Measurements from ENCODE around the gene MRPS27. TPM values are rescaled to one million over a fixed set of nuclear protein-coding genes. Genes with fewer than 3 reads are reported as not detected.
A peak's percentile ranks its signal among the peaks of the same experiment; 100 is the strongest.

Gene MRPS27
- total RNA-seq, 3 donors from 2014 or later, result 83.4 to 107 (median 88.1) TPM

GRCh38 chr5:72271702-72272101 is 48.3 kb downstream of the MRPS27 start:
- ATAC-seq, result no peak
- H3K9me3 Mint-ChIP-seq, result no peaks in the 10 kb centered on the region
- H3K27me3 Mint-ChIP-seq (ENCODE audit: low read depth), result no peaks in the 10 kb centered on the region
- peaks cover 2% of the 10 kb centered on the region for H3K4me1 Mint-ChIP-seq (ENCODE audit: low read depth)
- H3K36me3 Mint-ChIP-seq (ENCODE audit: insufficient read depth), result peaks cover 22% of the 10 kb centered on the region
- no peak for DNase-seq
- no peak overlapping the region for H3K4me3 Mint-ChIP-seq

GRCh38 chr5:72270037-72270436 is 50.0 kb downstream of the MRPS27 start:
- no peaks in the 10 kb centered on the region for H3K27me3 Mint-ChIP-seq (ENCODE audit: low read depth)
- no peaks in the 10 kb centered on the region for H3K9me3 Mint-ChIP-seq
- no peak for DNase-seq
- no peak overlapping the region for H3K4me3 Mint-ChIP-seq
- H3K36me3 Mint-ChIP-seq (ENCODE audit: insufficient read depth), result peaks cover 14% of the 10 kb centered on the region
- no peak for ATAC-seq
- H3K4me1 Mint-ChIP-seq (ENCODE audit: low read depth), result peaks cover 2% of the 10 kb centered on the region

GRCh38 chr5:72269411-72269780 is 50.6 kb downstream of the MRPS27 start:
- H3K36me3 Mint-ChIP-seq (ENCODE audit: insufficient read depth), result peaks cover 13% of the 10 kb centered on the region
- peaks cover 2% of the 10 kb centered on the region for H3K4me1 Mint-ChIP-seq (ENCODE audit: low read depth)
- no peak for DNase-seq
- no peak for ATAC-seq
- H3K9me3 Mint-ChIP-seq, result no peaks in the 10 kb centered on the region
- H3K4me3 Mint-ChIP-seq, result no peak overlapping the region
- no peaks in the 10 kb centered on the region for H3K27me3 Mint-ChIP-seq (ENCODE audit: low read depth)

GRCh38 chr5:72268753-72269410 is 51.2 kb downstream of the MRPS27 start:
- Mint-ChIP-seq H3K4me3 (no peak overlapping the region), H3K4me1 (ENCODE audit: low read depth) (peaks cover 2% of the 10 kb centered on the region), H3K9me3 (no peaks in the 10 kb centered on the region), H3K36me3 (ENCODE audit: insufficient read depth) (peaks cover 18% of the 10 kb centered on the region), H3K27me3 (ENCODE audit: low read depth) (no peaks in the 10 kb centered on the region)
- ATAC-seq (no peak), DNase-seq (peak; percentile 39)

- no peaks in the 10 kb centered on the region for H3K9me3 Mint-ChIP-seq
- peaks cover 23% of the 10 kb centered on the region for H3K36me3 Mint-ChIP-seq (ENCODE audit: insufficient read depth)
- no peak overlapping the region for H3K4me3 Mint-ChIP-seq
- ATAC-seq (no peak), DNase-seq (no peak)
- no peaks in the 10 kb centered on the region for H3K27me3 Mint-ChIP-seq (ENCODE audit: low read depth)
- peaks cover 4% of the 10 kb centered on the region for H3K4me1 Mint-ChIP-seq (ENCODE audit: low read depth)
Observed at GRCh38 chr5:72268260-72268659, 51.8 kb downstream of the MRPS27 start.

- DNase-seq (no peak), ATAC-seq (no peak)
- H3K9me3 Mint-ChIP-seq, result no peaks in the 10 kb centered on the region
- H3K36me3 Mint-ChIP-seq (ENCODE audit: insufficient read depth), result peaks cover 25% of the 10 kb centered on the region
- no peaks in the 10 kb centered on the region for H3K27me3 Mint-ChIP-seq (ENCODE audit: low read depth)
- peaks cover 4% of the 10 kb centered on the region for H3K4me1 Mint-ChIP-seq (ENCODE audit: low read depth)
- no peak overlapping the region for H3K4me3 Mint-ChIP-seq
Observed at GRCh38 chr5:72267685-72268084, 52.4 kb downstream of the MRPS27 start.

- no peaks in the 10 kb centered on the region for H3K27me3 Mint-ChIP-seq (ENCODE audit: low read depth)
- no peak for DNase-seq
- peaks cover 25% of the 10 kb centered on the region for H3K36me3 Mint-ChIP-seq (ENCODE audit: insufficient read depth)
- H3K4me1 Mint-ChIP-seq (ENCODE audit: low read depth), result peaks cover 4% of the 10 kb centered on the region
- no peak overlapping the region for H3K4me3 Mint-ChIP-seq
- no peaks in the 10 kb centered on the region for H3K9me3 Mint-ChIP-seq
- no peak for ATAC-seq
Observed at GRCh38 chr5:72266862-72267261, 53.2 kb downstream of the MRPS27 start.

- H3K36me3 Mint-ChIP-seq (ENCODE audit: insufficient read depth), result peaks cover 30% of the 10 kb centered on the region
- DNase-seq (no peak), ATAC-seq (no peak)
- no peak overlapping the region for H3K4me3 Mint-ChIP-seq
- H3K4me1 Mint-ChIP-seq (ENCODE audit: low read depth), result peaks cover 4% of the 10 kb centered on the region
- no peaks in the 10 kb centered on the region for H3K9me3 Mint-ChIP-seq
- no peaks in the 10 kb centered on the region for H3K27me3 Mint-ChIP-seq (ENCODE audit: low read depth)
Observed at GRCh38 chr5:72265032-72265877, 54.8 kb downstream of the MRPS27 start.

- Mint-ChIP-seq H3K4me3 (no peak overlapping the region), H3K27me3 (ENCODE audit: low read depth) (no peaks in the 10 kb centered on the region), H3K36me3 (ENCODE audit: insufficient read depth) (peaks cover 23% of the 10 kb centered on the region), H3K4me1 (ENCODE audit: low read depth) (peaks cover 3% of the 10 kb centered on the region), H3K9me3 (no peaks in the 10 kb centered on the region)
- ATAC-seq (peak; percentile 18 to 30), DNase-seq (no peak)
Observed at GRCh38 chr5:72256536-72256935, 63.5 kb downstream of the MRPS27 start.

- Mint-ChIP-seq H3K4me1 (ENCODE audit: low read depth) (peaks cover 3% of the 10 kb centered on the region), H3K36me3 (ENCODE audit: insufficient read depth) (peaks cover 20% of the 10 kb centered on the region), H3K4me3 (no peak overlapping the region), H3K27me3 (ENCODE audit: low read depth) (no peaks in the 10 kb centered on the region), H3K9me3 (no peaks in the 10 kb centered on the region)
- DNase-seq, result no peak
- no peak for ATAC-seq
Observed at GRCh38 chr5:72255670-72256069, 64.4 kb downstream of the MRPS27 start.

- H3K9me3 Mint-ChIP-seq, result no peaks in the 10 kb centered on the region
- peaks cover 19% of the 10 kb centered on the region for H3K36me3 Mint-ChIP-seq (ENCODE audit: insufficient read depth)
- DNase-seq (no peak), ATAC-seq (no peak)
- no peaks in the 10 kb centered on the region for H3K27me3 Mint-ChIP-seq (ENCODE audit: low read depth)
- H3K4me1 Mint-ChIP-seq (ENCODE audit: low read depth), result peaks cover 3% of the 10 kb centered on the region
- no peak overlapping the region for H3K4me3 Mint-ChIP-seq
Observed at GRCh38 chr5:72255237-72255636, 64.8 kb downstream of the MRPS27 start.

GRCh38 chr5:72252574-72253155 is 67.4 kb downstream of the MRPS27 start:
- Mint-ChIP-seq H3K36me3 (ENCODE audit: insufficient read depth) (peaks cover 17% of the 10 kb centered on the region), H3K9me3 (no peaks in the 10 kb centered on the region), H3K4me1 (ENCODE audit: low read depth) (peaks cover 6% of the 10 kb centered on the region), H3K4me3 (no peak overlapping the region), H3K27me3 (ENCODE audit: low read depth) (no peaks in the 10 kb centered on the region)
- DNase-seq (no peak), ATAC-seq (no peak)

GRCh38 chr5:72252008-72252407 is 68.0 kb downstream of the MRPS27 start:
- DNase-seq (no peak), ATAC-seq (no peak)
- Mint-ChIP-seq H3K36me3 (ENCODE audit: insufficient read depth) (peaks cover 11% of the 10 kb centered on the region), H3K27me3 (ENCODE audit: low read depth) (no peaks in the 10 kb centered on the region), H3K4me3 (no peak overlapping the region), H3K4me1 (ENCODE audit: low read depth) (peaks cover 6% of the 10 kb centered on the region), H3K9me3 (no peaks in the 10 kb centered on the region)

GRCh38 chr5:72251386-72251785 is 68.7 kb downstream of the MRPS27 start:
- H3K27me3 Mint-ChIP-seq (ENCODE audit: low read depth), result no peaks in the 10 kb centered on the region
- no peaks in the 10 kb centered on the region for H3K9me3 Mint-ChIP-seq
- DNase-seq (no peak), ATAC-seq (no peak)
- H3K4me1 Mint-ChIP-seq (ENCODE audit: low read depth), result peaks cover 9% of the 10 kb centered on the region
- no peak overlapping the region for H3K4me3 Mint-ChIP-seq
- H3K36me3 Mint-ChIP-seq (ENCODE audit: insufficient read depth), result peaks cover 8% of the 10 kb centered on the region

Measured in activated T-cell treated with anti-CD3 and anti-CD28 coated beads, Interleukin-2, amount 50 U/mL, for 4 hours (primary cell).